Right atrium auricular region (tissue), 2 donors: ENCODE measurements around the gene KLF2. TPM values are rescaled to one million over a fixed set of nuclear protein-coding genes. Genes with fewer than 3 reads are reported as not detected.

Experiments
- DNase-seq: peaks from one replicate; pipeline ENCODE4 v3.0.0-alpha.2; 2019; ENCODE audit warnings: low spot score
- H3K27ac ChIP-seq, 2 donors: fragments of 200-600 bp; sonication (generic); 1 replicate in 1 of 2; 2 replicates in 1 of 2; pipeline ENCODE4 v1.5.1; 2016 to 2019
- H3K27me3 ChIP-seq, 2 donors: fragments of 200-600 bp; sonication (generic); one replicate each; pipeline versions ENCODE4 v1.5.1 to v1.6.0; 2017 to 2019
- H3K36me3 ChIP-seq: fragments of 200-600 bp; sonication (generic); one replicate; pipeline ENCODE4 v1.5.1; 2016
- H3K4me1 ChIP-seq, 2 donors: fragments of 200-600 bp; sonication (generic); one replicate each; pipeline versions ENCODE4 v1.5.1 to v1.6.0; 2017 to 2019
- H3K4me3 ChIP-seq, 2 donors: fragments of 200-600 bp; sonication (generic); 1 replicate in 1 of 2; 2 replicates in 1 of 2; pipeline ENCODE4 v1.5.1; 2017 to 2019; ENCODE audit warnings: mild to moderate bottlenecking in 1 of 2, moderate library complexity in 1 of 2
- H3K9me3 ChIP-seq, 2 donors: fragments of 200-600 bp; sonication (generic); one replicate each; pipeline ENCODE4 v1.5.1; 2019
- CTCF ChIP-seq, 2 donors: fragments of 200-600 bp; sonication (generic); IDR thresholded peaks; one replicate each; pipeline ENCODE4 v1.5.1; 2019; ENCODE audit warnings: antibody characterized with exemption in 2 of 2
- total RNA-seq, 2 donors: library from RNA; depleted of rRNA; stranded (reverse); fragments of >200 nt; gene quantifications; one replicate each; pipeline ENCODE4 v1.1.0, GENCODE V29; 2016

The KLF2 gene
- total RNA-seq, 2 donors from 2014 or later, result 40.9 to 82.3 TPM

- Histone ChIP-seq H3K9me3 (no peaks in the 10 kb centered on the region), H3K27ac (peak overlapping the region; percentile 40 to 58), H3K36me3 (no peaks in the 10 kb centered on the region), H3K4me1 (peaks cover 0 to 17% of the 10 kb centered on the region in 2 donors), H3K27me3 (no peaks in the 10 kb centered on the region), H3K4me3 (no peak overlapping the region)
- no peak for TF ChIP-seq CTCF (IDR thresholded peaks at IDR 0.05)
- DNase-seq, result no peak
Observed at GRCh38 chr19:16349551-16350152, 25.0 kb downstream of the KLF2 start.

GRCh38 chr19:16351133-16351809 is 26.6 kb downstream of the KLF2 start:
- TF ChIP-seq CTCF (IDR thresholded peaks at IDR 0.05), result no peak
- Histone ChIP-seq H3K36me3 (no peaks in the 10 kb centered on the region), H3K4me1 (peaks cover 0 to 34% of the 10 kb centered on the region in 2 donors), H3K27me3 (no peaks in the 10 kb centered on the region), H3K4me3 (no peak overlapping the region), H3K9me3 (no peaks in the 10 kb centered on the region), H3K27ac (no peak overlapping the region)
- DNase-seq, result no peak

- H3K4me3 ChIP-seq, result peak overlapping the region in 1 of 2 donors; percentile 25
- H3K36me3 ChIP-seq, result no peaks in the 10 kb centered on the region
- no peak for TF ChIP-seq CTCF (IDR thresholded peaks at IDR 0.05)
- no peaks in the 10 kb centered on the region for H3K9me3 ChIP-seq
- no peak for DNase-seq
- H3K27ac ChIP-seq, result peak overlapping the region in 1 of 2 donors; percentile 31
- H3K4me1 ChIP-seq, result peaks cover 0 to 35% of the 10 kb centered on the region in 2 donors
- H3K27me3 ChIP-seq, result no peaks in the 10 kb centered on the region
Observed at GRCh38 chr19:16355293-16356043, 30.8 kb downstream of the KLF2 start.

GRCh38 chr19:16358456-16358855 is 33.8 kb downstream of the KLF2 start:
- Histone ChIP-seq H3K27me3 (no peaks in the 10 kb centered on the region), H3K27ac (no peak overlapping the region), H3K36me3 (peaks cover 7% of the 10 kb centered on the region), H3K9me3 (no peaks in the 10 kb centered on the region), H3K4me3 (no peak overlapping the region), H3K4me1 (peaks cover 0 to 35% of the 10 kb centered on the region in 2 donors)
- no peak for DNase-seq
- no peak for TF ChIP-seq CTCF (IDR thresholded peaks at IDR 0.05)

GRCh38 chr19:16359074-16359473 is 34.4 kb downstream of the KLF2 start:
- DNase-seq, result no peak
- no peak overlapping the region for H3K4me3 ChIP-seq
- peaks cover 0 to 35% of the 10 kb centered on the region in 2 donors for H3K4me1 ChIP-seq
- TF ChIP-seq CTCF (IDR thresholded peaks at IDR 0.05), result no peak
- no peaks in the 10 kb centered on the region for H3K9me3 ChIP-seq
- no peak overlapping the region for H3K27ac ChIP-seq
- no peaks in the 10 kb centered on the region for H3K27me3 ChIP-seq
- H3K36me3 ChIP-seq, result peaks cover 7% of the 10 kb centered on the region
